Measurements from ENCODE around the gene RUNX1. TPM values are rescaled to one million over a fixed set of nuclear protein-coding genes. Genes with fewer than 3 reads are reported as not detected.

Gene RUNX1
- total RNA-seq, 4 donors from 2014 or later, result 16.2 to 34.6 (median 26.4) TPM

DNA sequence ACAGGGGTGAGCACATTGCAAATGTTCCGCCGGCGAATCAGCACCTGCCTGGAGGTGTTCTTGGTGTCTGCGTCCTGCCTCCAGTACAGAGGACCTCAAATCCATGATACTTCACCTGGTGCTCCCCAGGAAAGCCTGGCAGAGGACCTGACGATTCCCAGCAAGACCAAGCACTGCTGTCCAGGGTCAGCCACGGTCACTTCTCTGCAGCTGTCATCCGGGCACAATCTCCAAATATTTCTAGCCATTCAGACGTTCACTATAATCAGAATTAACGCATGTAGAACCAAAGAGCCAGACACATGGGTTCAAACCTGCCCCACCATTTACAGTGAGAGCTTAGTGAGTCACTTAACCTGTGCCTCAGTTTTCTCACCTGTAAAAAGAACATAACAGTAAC lies 305.8 kb downstream of the RUNX1 start:
- TF ChIP-seq, protein P1, sequence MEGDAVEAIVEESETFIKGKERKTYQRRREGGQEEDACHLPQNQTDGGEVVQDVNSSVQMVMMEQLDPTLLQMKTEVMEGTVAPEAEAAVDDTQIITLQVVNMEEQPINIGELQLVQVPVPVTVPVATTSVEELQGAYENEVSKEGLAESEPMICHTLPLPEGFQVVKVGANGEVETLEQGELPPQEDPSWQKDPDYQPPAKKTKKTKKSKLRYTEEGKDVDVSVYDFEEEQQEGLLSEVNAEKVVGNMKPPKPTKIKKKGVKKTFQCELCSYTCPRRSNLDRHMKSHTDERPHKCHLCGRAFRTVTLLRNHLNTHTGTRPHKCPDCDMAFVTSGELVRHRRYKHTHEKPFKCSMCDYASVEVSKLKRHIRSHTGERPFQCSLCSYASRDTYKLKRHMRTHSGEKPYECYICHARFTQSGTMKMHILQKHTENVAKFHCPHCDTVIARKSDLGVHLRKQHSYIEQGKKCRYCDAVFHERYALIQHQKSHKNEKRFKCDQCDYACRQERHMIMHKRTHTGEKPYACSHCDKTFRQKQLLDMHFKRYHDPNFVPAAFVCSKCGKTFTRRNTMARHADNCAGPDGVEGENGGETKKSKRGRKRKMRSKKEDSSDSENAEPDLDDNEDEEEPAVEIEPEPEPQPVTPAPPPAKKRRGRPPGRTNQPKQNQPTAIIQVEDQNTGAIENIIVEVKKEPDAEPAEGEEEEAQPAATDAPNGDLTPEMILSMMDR (IDR thresholded peaks at IDR 0.05; ENCODE audit: low read depth), result no peak

DNA sequence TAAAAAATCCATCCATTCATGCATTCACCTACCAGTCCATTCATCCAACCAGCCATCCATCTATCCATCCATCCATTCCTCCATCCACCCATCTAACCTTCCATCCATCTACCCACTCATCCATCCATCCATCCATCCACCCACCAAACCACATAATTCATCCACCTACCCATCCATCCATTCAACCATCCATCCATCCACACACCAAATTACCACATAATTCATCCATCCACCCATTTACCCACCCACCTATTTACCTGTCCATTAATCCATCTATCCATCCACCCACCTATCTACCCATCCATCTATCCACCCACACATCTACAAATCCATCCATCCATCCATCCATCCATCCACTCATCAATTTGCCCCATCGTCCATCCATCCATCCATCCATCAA lies 308.9 kb downstream of the RUNX1 start:
- TF ChIP-seq, protein P1 (IDR thresholded peaks at IDR 0.05; ENCODE audit: low read depth), result no peak

Data from subcutaneous adipose tissue (tissue), 4 donors.